Measurements from ENCODE around the gene PRDX5.

Gene PRDX5

GRCh38 chr11:64317961-64318765 lies at the start of gene PRDX5:
TSS of gene PRDX5 (plus strand) at chr11:64318121. CDS start at chr11:64318216, 95 bp downstream.
- DNase-seq, result peak; percentile 94

GRCh38 chr11:64268893-64269539 lies 48.9 kb upstream of the PRDX5 start:
- peak; percentile 40 for DNase-seq

GRCh38 chr11:64269540-64270220 lies 48.2 kb upstream of the PRDX5 start:
- DNase-seq, result peak; percentile 99

GRCh38 chr11:64275031-64275800 lies 42.7 kb upstream of the PRDX5 start:
- no peak for DNase-seq

GRCh38 chr11:64275841-64276240 lies 42.1 kb upstream of the PRDX5 start:
- DNase-seq, result no peak

- DNase-seq, result no peak
These were observed 41.1 kb upstream of the PRDX5 start for GRCh38 chr11:64276653-64277431.

- DNase-seq, result no peak
These were observed 39.2 kb upstream of the PRDX5 start for GRCh38 chr11:64278576-64279190.

GRCh38 chr11:64281957-64282770 lies 35.8 kb upstream of the PRDX5 start:
- no peak for DNase-seq

- no peak for DNase-seq
These were observed 34.8 kb upstream of the PRDX5 start for GRCh38 chr11:64283092-64283491.

GRCh38 chr11:64284048-64284961 lies 33.6 kb upstream of the PRDX5 start, which contains the start of gene BAD:
TSS of gene BAD (minus strand) at chr11:64284665. CDS start at chr11:64284368, 297 bp downstream.
- peak; percentile 91 for DNase-seq

GRCh38 chr11:64284962-64285884 lies 32.7 kb upstream of the PRDX5 start, which contains the start of gene GPR137:
TSS of gene GPR137 (plus strand) at chr11:64285848. CDS start at chr11:64286525, 677 bp downstream.
- DNase-seq, result peak; percentile 93

GRCh38 chr11:64285885-64286800 lies 31.8 kb upstream of the PRDX5 start:
- no peak for DNase-seq

GRCh38 chr11:64286801-64287159 lies 31.1 kb upstream of the PRDX5 start:
- no peak for DNase-seq

GRCh38 chr11:64287676-64288352 lies 30.1 kb upstream of the PRDX5 start:
- DNase-seq, result no peak

GRCh38 chr11:64288353-64288750 lies 29.6 kb upstream of the PRDX5 start:
- no peak for DNase-seq

GRCh38 chr11:64289002-64289564 lies 28.8 kb upstream of the PRDX5 start:
- DNase-seq, result no peak

All from activated naive CD4-positive, alpha-beta T cell treated with anti-CD3 and anti-CD28 coated beads, Interleukin-2, amount 50 U/mL, for 16 hours (primary cell).